Spleen (tissue), 11 donors: ENCODE measurements around the gene TMEM236. TPM values are rescaled to one million over a fixed set of nuclear protein-coding genes. Genes with fewer than 3 reads are reported as not detected.

Experiments
- DNase-seq: peaks from one replicate; pipeline ENCODE4 v3.0.0-alpha.2; 2020
- H3K27ac ChIP-seq, 8 donors: fragments of 200-600 bp; sonication (generic) in 7 of 8; 1 replicate in 4 of 8; 2 replicates in 4 of 8; pipeline versions ENCODE4 v1.5.0 to v1.8.0; 2016 to 2021; ENCODE audit warnings: inconsistent platforms in 4 of 8, mild to moderate bottlenecking in 4 of 8, moderate library complexity in 1 of 8
- H3K27me3 ChIP-seq, 7 donors: fragments of 200-600 bp; sonication (generic) in 6 of 7; replicated peaks in 1 of 7; 1 replicate in 4 of 7; 2 replicates in 3 of 7; pipeline versions ENCODE4 v1.5.0 to v1.8.0; 2016 to 2021; ENCODE audit warnings: inconsistent platforms in 3 of 7, mild to moderate bottlenecking in 1 of 7
- H3K36me3 ChIP-seq, 6 donors: fragments of 200-600 bp; sonication (generic) in 5 of 6; 1 replicate in 4 of 6; 2 replicates in 2 of 6; pipeline versions ENCODE4 v1.5.0 to v1.8.0; 2016 to 2021; ENCODE audit warnings: inconsistent platforms in 2 of 6
- H3K4me1 ChIP-seq, 6 donors: fragments of 200-600 bp; sonication (generic) in 5 of 6; 1 replicate in 3 of 6; 2 replicates in 3 of 6; pipeline versions ENCODE4 v1.5.0 to v1.8.0; 2016 to 2021; ENCODE audit warnings: inconsistent platforms in 3 of 6
- H3K4me3 ChIP-seq, 8 donors: fragments of 200-600 bp; sonication (generic) in 7 of 8; 1 replicate in 4 of 8; 2 replicates in 4 of 8; pipeline versions ENCODE4 v1.5.0 to v1.8.0; 2016 to 2021; ENCODE audit warnings: inconsistent platforms in 4 of 8, mild to moderate bottlenecking in 4 of 8, moderate library complexity in 2 of 8
- H3K9me3 ChIP-seq, 8 donors: fragments of 200-600 bp; sonication (generic) in 7 of 8; 1 replicate in 4 of 8; 2 replicates in 4 of 8; pipeline versions ENCODE4 v1.5.0 to v1.8.0; 2016 to 2021; ENCODE audit warnings: inconsistent platforms in 4 of 8
- POLR2A ChIP-seq, 3 donors: fragments of 450-650 bp; IDR thresholded peaks; one replicate each; pipeline ENCODE4 v1.5.1; 2017; ENCODE audit warnings: antibody characterized with exemption in 3 of 3, mild to moderate bottlenecking in 1 of 3
- POLR2AphosphoS5 ChIP-seq, 3 donors: sonication (generic); formaldehyde crosslinking; IDR thresholded peaks; one replicate each; pipeline ENCODE4 v1.5.1; 2017; ENCODE audit warnings: antibody characterized with exemption in 3 of 3
- WGBS, 5 donors: extraction: QIAGEN DNeasy Blood & Tissue Kit in 3 of 5; methylation state at CpG; one replicate each; pipeline versions ENCODE4 v1.1.5 to v1.1.7; 2013 to 2018; 5-methylcytosine and 5-hydroxymethylcytosine counted together
- intact Hi-C: fragments of 100-400 bp; cut with DNase I; formaldehyde crosslinking; loops from one replicate; pipeline ENCODE4 v1.15.0; 2023; ENCODE audit warnings: low total_unique reads
- polyA plus RNA-seq, 3 donors: library from polyadenylated mRNA; stranded (reverse); fragments of 200-250 nt; gene quantifications; one replicate each; pipeline ENCODE4 v1.2.1, GENCODE V29; 2013
- total RNA-seq, 7 donors: library from RNA; depleted of rRNA in 3 of 7; stranded (reverse); fragments of >200 nt in 3 of 7; fragmentation: NEBNext Ultra II Directional in 4 of 7; extraction: Animal tissue kit (Norgen Biotek cat#: 25700) in 4 of 7; gene quantifications; one replicate each; pipeline versions ENCODE4 v1.1.0 to v1.2.1, GENCODE V29; 2016 to 2021
- TF ChIP-seq, protein P1 (sequence below), 11 experiments: fragments of 200-600 bp in 7 of 11; fragments of 450-650 bp in 4 of 11; sonication (generic) in 4 of 11; IDR thresholded peaks in 8 of 11; conservative IDR thresholded peaks in 3 of 11; 1 replicate in 7 of 11; 2 replicates in 4 of 11; pipeline versions ENCODE4 v1.4.0 to v1.8.0; 2016 to 2021; ENCODE audit warnings: antibody characterized with exemption in 11 of 11, inconsistent platforms in 4 of 11, mild to moderate bottlenecking in 1 of 11
- donor health status: healthy with polysubstance abuse.
- donor health status: DM: no; HTN: no; CAD: no; lungs with moderate emphysema.
- donor health status: DM: no; HTN: no; CAD: no.
- donor health status: Bipolar disorder and iron deficiency.
- donor health status: healthy.
- donor health status: DM: no; HTN: no; CAD: no.
- donor health status: DM: yes; HTN: yes; CAD: no.

Gene TMEM236
- total and polyA plus RNA-seq, 10 donors, result 0.09 to 1.9 (median 0.62) TPM

DNA sequence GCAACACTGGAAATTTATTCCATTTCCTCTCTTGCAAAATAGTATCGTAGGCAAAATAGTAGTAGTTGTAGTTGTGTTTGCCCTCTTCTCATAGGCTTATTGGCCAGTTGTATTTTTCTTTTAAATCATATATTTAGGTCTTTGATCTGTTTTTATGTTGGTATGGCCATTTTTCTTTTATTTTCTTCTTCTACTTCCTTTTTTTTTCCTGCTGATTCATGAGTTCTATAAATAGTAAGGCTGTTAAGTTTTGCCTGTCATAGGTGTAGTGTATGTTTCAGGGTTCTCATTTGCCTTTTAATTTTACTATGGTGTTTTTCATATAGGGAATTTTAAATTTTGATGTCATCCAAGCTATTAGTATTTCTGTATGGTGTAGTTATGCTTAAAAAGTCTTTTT lies 31.8 kb downstream of the TMEM236 start:
- WGBS, 5 donors, result 18 to 30% (median 22%) methylated on average over 1 of the region's 1 CpG
- H3K27ac ChIP-seq, result peak overlapping the region in 3 of 8 donors; percentile 35 to 67 (median 45)

DNA sequence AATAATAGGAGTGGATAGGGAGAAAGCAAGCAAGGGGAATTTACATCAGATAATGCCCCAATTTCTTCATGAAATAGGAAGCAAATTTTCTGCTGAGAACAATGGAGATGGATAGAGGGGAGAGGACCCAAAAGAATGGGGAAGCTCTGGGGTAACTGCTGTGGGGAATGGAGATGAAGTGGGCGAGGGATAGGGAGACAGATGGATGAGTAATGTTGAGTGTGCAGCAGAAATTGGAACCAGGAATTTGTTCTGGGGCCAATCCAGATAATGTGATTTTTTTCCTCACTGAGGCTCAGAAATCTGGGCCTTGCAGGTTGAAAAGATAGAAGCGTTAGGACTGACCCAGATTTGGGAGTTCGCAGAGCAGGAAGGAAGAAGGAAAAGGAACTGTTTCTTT lies 32.7 kb downstream of the TMEM236 start:
- no peak for TF ChIP-seq POLR2A (IDR thresholded peaks at IDR 0.05)
- TF ChIP-seq, protein P1, sequence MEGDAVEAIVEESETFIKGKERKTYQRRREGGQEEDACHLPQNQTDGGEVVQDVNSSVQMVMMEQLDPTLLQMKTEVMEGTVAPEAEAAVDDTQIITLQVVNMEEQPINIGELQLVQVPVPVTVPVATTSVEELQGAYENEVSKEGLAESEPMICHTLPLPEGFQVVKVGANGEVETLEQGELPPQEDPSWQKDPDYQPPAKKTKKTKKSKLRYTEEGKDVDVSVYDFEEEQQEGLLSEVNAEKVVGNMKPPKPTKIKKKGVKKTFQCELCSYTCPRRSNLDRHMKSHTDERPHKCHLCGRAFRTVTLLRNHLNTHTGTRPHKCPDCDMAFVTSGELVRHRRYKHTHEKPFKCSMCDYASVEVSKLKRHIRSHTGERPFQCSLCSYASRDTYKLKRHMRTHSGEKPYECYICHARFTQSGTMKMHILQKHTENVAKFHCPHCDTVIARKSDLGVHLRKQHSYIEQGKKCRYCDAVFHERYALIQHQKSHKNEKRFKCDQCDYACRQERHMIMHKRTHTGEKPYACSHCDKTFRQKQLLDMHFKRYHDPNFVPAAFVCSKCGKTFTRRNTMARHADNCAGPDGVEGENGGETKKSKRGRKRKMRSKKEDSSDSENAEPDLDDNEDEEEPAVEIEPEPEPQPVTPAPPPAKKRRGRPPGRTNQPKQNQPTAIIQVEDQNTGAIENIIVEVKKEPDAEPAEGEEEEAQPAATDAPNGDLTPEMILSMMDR (IDR thresholded peaks at IDR 0.05 in 8 of 11, conservative IDR thresholded peaks at IDR 0.05 in 3 of 11), result no peak
- TF ChIP-seq POLR2AphosphoS5 (IDR thresholded peaks at IDR 0.05), result no peak
- peak overlapping the region in 5 of 8 donors; percentile 6 to 67 (median 48) for H3K27ac ChIP-seq
- DNase-seq, result no peak
- H3K9me3 ChIP-seq, result no peaks in the 10 kb centered on the region
- no peaks in the 10 kb centered on the region for H3K27me3 ChIP-seq
- H3K4me1 ChIP-seq, result peaks cover 0 to 44% (median 24%) of the 10 kb centered on the region in 6 donors
- intact Hi-C loops, result no loop called here
- 50 to 71% (median 57%) methylated on average over 3 of the region's 3 CpGs for WGBS, 5 donors
- no peak overlapping the region for H3K4me3 ChIP-seq
- no peaks in the 10 kb centered on the region for H3K36me3 ChIP-seq

More for the DNA sequence above, 31.8 kb downstream of the TMEM236 start:
- no peak for DNase-seq
- Histone ChIP-seq H3K27me3 (no peaks in the 10 kb centered on the region), H3K4me3 (no peak overlapping the region), H3K9me3 (no peaks in the 10 kb centered on the region), H3K4me1 (peaks cover 0 to 47% (median 24%) of the 10 kb centered on the region in 6 donors), H3K36me3 (no peaks in the 10 kb centered on the region)
- intact Hi-C loops, result no loop called here
- no peak for TF ChIP-seq POLR2A (IDR thresholded peaks at IDR 0.05)
- TF ChIP-seq, protein P1 (IDR thresholded peaks at IDR 0.05 in 8 of 11, conservative IDR thresholded peaks at IDR 0.05 in 3 of 11), result no peak
- no peak for TF ChIP-seq POLR2AphosphoS5 (IDR thresholded peaks at IDR 0.05)

DNA sequence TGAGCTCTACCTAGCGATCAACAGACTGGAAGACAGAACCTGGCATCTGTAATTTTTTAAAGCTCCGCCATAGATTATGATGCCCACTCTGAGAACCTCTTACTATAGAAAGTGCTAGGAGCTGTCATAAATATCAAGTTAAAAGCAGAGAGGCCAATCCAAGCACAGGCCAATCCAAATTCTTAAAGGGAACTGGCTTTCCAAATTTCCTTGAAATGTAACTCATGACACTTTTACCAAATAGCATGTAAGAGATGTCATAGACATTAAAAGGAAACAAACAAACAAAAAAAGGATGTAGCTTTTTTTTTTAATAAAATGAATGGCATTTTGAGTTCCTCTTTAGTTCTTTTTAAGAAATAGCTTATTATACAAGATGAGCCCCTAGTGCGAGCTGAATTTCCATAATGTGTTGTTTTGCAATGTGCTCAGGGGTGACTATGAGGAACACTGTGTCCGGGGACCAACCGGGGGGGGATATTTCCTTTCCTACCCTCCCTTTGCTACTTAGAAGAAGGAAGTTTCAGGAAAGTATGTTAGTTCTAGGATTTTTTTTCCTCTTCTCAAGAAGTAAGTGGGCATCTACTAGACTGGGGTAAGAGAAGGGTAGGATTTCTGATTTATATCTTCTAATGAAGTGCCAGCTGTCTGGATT lies 33.4 kb downstream of the TMEM236 start:
- intact Hi-C loops, result no loop called here
- Histone ChIP-seq H3K4me3 (no peak overlapping the region), H3K27ac (peak overlapping the region in 5 of 8 donors; percentile 6 to 67 (median 48)), H3K27me3 (no peaks in the 10 kb centered on the region), H3K9me3 (no peaks in the 10 kb centered on the region), H3K36me3 (no peaks in the 10 kb centered on the region), H3K4me1 (peaks cover 0 to 40% (median 24%) of the 10 kb centered on the region in 6 donors)
- WGBS, 5 donors, result 53 to 59% (median 54%) methylated on average over 5 of the region's 5 CpGs
- DNase-seq, result no peak
- no peak for TF ChIP-seq POLR2AphosphoS5 (IDR thresholded peaks at IDR 0.05)
- TF ChIP-seq POLR2A (IDR thresholded peaks at IDR 0.05), result no peak
- TF ChIP-seq, protein P1 (IDR thresholded peaks at IDR 0.05 in 8 of 11, conservative IDR thresholded peaks at IDR 0.05 in 3 of 11), result no peak

DNA sequence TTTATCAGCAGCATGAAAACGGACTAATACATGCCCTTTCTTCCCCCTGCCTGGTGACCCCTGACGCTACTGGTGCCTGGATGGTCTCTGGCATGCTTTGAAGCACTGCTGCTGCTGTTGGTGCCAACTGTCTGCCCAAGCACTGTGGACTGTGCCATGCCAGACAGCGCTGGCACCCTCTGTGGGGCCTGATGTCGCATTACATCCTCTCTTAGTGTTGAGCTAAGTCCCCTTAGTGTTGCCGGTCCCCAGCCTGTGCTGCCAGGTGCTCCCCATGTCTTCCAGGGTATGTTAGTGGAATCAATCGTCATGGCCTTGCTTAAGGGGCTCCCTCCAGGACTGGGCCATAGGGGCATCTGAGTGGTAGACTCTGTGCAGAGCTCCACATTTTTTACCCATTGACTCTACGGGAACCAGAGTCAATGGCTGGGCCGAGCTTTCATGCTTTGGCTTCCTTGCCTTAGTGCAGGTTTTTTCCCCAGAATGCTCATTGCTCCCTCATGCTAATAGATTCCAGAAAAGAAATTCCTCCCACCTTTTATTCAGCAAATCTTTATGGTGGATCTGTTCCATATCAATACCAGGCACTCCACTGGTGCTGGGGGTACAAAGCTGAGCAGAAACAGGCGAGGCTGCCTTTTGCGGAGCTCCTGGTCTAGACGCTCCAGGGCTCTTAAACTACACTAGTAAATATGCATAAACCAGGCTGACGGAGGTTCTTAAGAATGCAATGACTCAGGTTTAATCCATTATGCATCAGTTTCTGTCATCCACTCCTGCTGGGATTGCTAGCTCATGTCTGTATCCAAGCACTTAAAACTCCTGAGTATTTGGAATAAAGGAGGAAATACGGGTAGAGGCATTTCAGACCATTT lies 35.3 kb downstream of the TMEM236 start:
- no peaks in the 10 kb centered on the region for H3K9me3 ChIP-seq
- DNase-seq, result no peak
- peaks cover 0 to 40% (median 24%) of the 10 kb centered on the region in 6 donors for H3K4me1 ChIP-seq
- H3K36me3 ChIP-seq, result no peaks in the 10 kb centered on the region
- intact Hi-C loops, result no loop called here
- 91 to 96% (median 92%) methylated on average over 11 to 13 of the region's 13 CpGs for WGBS, 5 donors
- no peaks in the 10 kb centered on the region for H3K27me3 ChIP-seq
- TF ChIP-seq, protein P1 (IDR thresholded peaks at IDR 0.05 in 8 of 11, conservative IDR thresholded peaks at IDR 0.05 in 3 of 11), result no peak
- TF ChIP-seq POLR2A (IDR thresholded peaks at IDR 0.05) (no peak), POLR2AphosphoS5 (IDR thresholded peaks at IDR 0.05) (no peak)
- no peak overlapping the region for H3K4me3 ChIP-seq
- H3K27ac ChIP-seq, result no peak overlapping the region
